ENCODE results near the gene MOB3C.

The MOB3C gene

GRCh38 chr1:46603858-46604549 lies 12.6 kb downstream of the MOB3C start, which contains the start of gene MKNK1:
TSS of gene MKNK1 (minus strand) at chr1:46604268. CDS start at chr1:46583327, 20,941 bp downstream.
- DNase-seq, result peak; percentile 89 to 93

GRCh38 chr1:46603481-46603857 lies 13.1 kb downstream of the MOB3C start:
- DNase-seq, result no peak

DNA sequence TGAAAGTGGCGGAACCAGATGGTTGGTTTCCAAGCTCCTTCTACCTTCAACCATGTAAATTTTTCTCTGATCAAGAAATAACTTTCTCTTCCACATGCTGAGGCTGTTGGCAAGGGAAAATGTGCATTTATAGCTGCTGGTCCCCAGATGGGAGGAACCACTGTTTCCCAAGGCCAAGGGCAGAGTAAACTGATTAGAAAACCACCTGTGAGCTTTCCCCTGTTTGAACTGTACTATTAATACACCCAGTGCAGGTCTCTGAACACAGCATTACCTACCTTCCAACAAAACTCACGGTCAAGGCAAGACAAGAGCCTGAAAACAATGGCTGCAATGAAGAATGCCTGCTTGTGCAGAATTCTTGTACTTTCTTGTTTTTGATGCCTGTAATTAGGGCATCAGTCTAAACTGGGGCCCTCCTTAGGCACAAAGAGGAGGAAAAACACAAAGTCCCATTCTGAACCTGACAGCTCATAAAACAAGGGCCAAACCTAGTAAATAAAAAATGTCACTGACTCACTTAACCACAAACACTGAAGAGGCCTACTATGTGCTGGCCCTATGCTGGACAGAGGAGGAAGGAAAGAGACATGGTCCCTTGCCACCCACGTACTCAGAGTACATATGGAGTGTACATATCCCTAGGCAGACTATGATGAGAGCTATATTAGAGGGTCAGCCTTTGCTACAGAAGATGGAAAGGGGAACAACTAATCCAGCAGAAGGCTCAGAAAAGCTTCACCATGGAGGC lies 15.2 kb downstream of the MOB3C start:
- DNase-seq, result no peak

GRCh38 chr1:46599059-46599970 lies 17.3 kb downstream of the MOB3C start:
- no peak for DNase-seq

- no peak for DNase-seq
These were observed 19.8 kb downstream of the MOB3C start for GRCh38 chr1:46596846-46597245.

DNA sequence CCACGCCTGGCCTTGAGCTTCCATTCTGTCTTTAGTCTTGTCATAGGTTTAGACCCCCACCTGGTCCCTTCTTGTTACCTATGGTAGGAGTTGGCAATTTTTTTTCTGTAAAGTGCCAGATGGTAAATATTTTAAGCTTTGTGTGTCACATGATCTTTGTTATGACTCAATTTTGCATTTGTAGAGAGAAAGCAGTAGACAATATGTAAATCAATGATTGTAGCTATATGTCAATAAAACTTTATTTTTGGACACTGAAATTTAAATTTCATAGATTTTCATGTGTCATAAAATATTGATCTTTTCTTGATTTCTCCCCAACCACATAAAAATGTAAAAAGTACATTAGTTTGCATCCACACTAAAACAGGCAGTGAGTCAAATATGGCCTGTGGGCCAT lies 20.6 kb downstream of the MOB3C start:
- DNase-seq, result no peak

- DNase-seq, result peak; percentile 95 to 98
These were observed 21.5 kb downstream of the MOB3C start for GRCh38 chr1:46595127-46595526.

DNA sequence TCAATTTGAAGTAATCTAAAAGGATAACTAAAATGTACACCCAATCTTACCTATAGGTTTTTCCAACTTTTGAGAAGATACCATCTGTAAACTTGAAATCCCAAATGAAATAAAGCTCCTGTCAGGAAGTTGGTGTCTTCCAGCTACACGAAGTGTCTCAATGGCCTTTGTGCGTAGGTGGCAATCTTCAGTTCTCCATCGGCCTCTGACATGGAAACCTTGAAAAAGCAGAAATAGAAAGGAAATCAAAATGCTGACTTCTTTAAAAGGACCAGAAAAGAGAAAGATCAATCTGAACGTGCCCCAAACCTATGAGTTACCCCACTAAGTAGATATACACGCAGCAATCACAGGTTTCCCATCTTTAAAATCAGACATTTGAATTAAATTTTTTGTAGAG lies 22.5 kb downstream of the MOB3C start:
- peak; percentile 94 to 95 for DNase-seq

DNA sequence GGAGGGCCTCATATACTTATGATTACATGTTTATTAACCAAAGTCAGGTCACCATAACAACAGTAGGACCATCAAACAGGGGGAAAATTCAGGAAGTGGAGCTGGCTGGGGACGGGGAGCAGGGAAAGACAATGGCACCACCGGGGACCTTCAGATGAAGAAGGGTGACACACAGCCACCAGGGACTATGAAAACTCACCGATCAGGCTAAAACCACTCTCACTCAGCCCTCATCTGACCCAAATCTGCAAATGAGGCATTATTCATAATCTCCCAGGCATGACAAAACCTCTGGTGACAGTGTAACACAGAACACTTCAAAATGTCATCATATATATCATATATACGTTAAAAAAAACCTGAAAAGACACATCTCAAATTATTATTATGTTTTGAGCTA lies 23.8 kb downstream of the MOB3C start:
- DNase-seq, result peak in 1 of 2 donors; percentile 34

DNA sequence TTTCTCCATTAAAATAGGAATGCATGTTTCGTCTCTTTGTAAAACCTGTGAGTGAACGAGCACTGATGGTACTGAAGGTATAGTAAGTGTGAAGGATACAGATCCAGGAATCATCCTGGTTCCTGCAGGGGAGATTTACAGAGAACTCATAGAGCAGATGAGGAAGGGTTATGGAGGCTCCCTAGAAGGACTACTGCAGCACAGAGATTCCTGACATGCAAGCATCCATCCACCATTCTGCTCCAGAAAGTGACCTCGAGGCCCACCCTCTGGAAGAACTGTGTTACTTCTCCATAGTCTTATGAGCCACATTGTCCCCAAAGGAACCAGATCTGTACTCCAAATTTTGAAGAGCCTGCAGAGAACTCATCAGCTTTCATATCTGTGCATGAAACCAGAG lies 27.1 kb downstream of the MOB3C start:
- DNase-seq, result no peak

- peak; percentile 92 to 96 for DNase-seq
These were observed 29.5 kb downstream of the MOB3C start for GRCh38 chr1:46587069-46587468.

GRCh38 chr1:46585312-46585938 lies 31.2 kb downstream of the MOB3C start:
- no peak for DNase-seq

DNA sequence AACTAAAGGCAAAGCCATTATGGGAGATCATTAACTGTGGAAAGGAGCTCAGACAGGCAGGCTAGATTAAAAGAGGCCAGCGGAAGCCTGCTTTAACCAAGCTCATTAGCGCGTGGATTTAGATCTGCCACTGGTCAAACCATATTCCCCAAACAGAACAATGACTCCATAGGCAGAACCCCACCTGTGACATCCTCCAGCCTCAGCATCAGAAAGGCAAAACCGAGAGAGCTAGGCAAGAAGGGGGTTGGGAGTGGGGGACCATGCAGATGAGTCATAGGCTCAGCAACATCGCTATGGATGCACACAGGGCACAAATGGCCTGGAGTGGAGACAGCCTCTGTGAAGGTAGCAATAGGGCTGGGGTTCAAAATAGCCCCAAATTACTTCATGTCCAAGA lies 33.1 kb downstream of the MOB3C start:
- no peak for DNase-seq

DNA sequence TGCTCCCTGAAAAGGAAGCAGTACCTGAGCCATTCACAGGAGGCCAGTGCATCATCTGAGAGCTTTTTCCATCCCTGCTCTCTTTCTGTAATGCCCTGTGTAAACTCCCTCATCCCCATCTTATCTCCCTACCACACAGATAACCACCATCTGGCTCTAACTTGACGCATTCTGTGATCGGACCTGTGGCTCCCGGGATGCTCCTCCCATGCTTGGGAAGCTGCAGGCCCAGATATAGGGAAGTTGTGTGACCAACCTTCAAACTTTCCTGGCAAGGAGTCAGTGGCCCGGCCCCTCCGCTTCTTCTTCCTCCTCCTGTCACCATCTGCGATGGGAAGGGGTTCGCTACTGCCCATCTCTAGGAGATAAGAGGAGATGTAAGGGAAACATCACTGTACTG lies 33.6 kb downstream of the MOB3C start:
- DNase-seq, result no peak

DNA sequence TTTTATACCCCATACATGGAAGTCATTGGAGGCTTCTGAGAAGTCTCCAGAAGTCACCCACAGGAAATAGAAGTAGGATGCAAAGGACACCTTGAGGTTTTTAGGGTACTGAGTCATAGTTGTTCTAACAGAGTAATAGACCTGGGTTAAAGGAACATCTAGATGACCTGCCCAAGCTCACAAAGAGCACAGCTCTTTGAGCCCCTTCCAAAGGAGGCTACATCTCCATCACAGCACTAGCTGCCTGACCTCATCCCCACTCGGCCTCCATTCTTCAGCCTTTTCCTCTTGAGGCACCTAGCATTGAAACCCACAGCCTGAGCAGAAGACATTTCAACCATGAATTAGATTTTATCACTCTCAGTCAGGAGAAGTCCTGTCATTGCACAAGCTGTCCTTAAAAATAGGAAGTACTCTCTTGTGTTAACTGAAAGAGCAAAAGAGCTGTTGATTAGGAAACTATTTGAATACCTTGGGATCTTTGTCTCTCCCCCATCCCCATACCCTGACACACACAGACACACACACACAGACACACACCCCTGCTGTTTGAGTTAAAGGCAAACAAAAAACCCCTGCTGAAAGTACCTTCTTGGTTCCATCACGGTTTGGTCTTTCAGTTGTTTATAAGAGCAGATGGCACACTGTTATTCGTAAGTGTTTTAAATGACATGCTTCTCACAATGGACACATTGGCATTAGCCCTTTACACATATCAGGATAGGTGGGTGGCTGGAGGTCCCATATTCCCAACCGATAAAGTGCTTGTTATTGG lies 34.7 kb downstream of the MOB3C start:
- DNase-seq, result peak; percentile 74 to 86

GRCh38 chr1:46580140-46580903 lies 36.3 kb downstream of the MOB3C start:
- peak; percentile 61 to 78 for DNase-seq

GRCh38 chr1:46577671-46578070 lies 38.9 kb downstream of the MOB3C start:
- DNase-seq, result no peak

DNA sequence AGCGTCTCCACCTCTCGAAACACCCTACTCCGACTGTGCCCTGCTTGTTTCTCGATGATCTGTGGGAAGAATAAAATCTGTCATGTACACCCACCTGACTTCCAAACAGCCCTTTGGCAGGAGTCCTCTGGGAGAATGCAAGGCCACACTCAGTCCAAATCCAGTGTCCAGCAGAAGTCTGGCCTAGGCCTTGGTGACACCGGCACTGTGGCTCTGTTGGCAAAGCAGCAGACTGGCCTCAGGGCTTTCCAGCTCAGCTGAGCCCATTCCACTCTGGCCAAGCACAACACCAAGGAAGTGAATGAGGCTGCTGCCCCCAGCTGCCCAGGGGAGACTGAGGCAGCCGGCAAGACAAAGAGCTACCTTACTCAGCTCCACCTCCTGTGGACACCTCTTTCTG lies 40.0 kb downstream of the MOB3C start:
- no peak for DNase-seq

DNA sequence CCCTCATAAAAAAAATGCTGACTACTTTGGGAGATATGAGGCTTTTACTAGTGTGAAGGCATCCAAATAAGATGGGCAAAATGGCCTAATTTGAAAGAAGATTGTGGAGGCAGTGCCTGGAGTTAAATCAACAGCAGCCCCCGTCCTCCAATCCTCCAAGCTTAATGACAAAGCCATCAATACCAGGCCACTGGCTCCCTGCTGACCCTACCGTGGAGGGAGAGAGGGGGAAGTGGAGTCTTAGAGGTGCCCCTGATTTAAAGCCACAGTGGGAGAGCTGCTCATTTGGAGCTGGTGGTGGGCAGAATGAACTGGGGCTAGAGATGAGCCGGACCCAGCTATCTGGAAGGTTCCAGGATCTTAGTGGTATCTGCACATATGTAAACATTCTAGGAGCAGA lies 40.8 kb downstream of the MOB3C start:
- no peak for DNase-seq

DNA sequence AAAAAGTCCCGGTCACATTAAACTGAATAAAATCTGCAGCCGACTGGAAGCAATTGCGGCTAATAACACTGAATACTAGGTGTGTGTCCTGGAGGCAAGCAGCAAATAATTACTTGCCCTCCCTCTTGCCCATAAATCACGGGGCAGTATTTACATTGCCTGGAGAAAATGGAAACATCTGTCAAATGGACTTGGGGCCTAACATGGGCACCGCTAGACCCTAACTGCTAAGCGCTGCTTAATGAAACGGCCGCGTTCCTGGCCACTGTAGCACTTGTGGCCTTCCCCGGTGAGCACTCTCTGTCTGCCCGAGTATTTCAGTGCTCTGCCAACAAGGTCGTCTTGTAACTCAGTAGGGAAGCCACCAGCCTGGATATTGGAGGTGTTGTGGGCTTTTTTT lies 41.3 kb downstream of the MOB3C start:
- no peak for DNase-seq

GRCh38 chr1:46571691-46572225 lies 44.9 kb downstream of the MOB3C start:
- DNase-seq, result no peak
